MG63 (cell line): ENCODE data around the gene NTRK3. TPM values are rescaled to one million over a fixed set of nuclear protein-coding genes. Genes with fewer than 3 reads are reported as not detected.
A peak's percentile ranks its signal among the peaks of the same experiment; 100 is the strongest.

Experiments
- DNase-seq: peaks from one replicate; pipeline ENCODE4 v3.0.0-alpha.2; 2020
- H3K27me3 ChIP-seq: fragments of 250-450 bp; sonication (Bioruptor Pico); 2 replicates; pipeline ENCODE4 v1.5.1; 2020; ENCODE audit warnings: mild to moderate bottlenecking, moderate library complexity
- H3K36me3 ChIP-seq: fragments of 250-450 bp; sonication (Bioruptor Pico); 2 replicates; pipeline ENCODE4 v1.5.1; 2020; ENCODE audit warnings: mild to moderate bottlenecking, moderate library complexity
- H3K4me3 ChIP-seq: fragments of 250-450 bp; sonication (Bioruptor Pico); 2 replicates; pipeline ENCODE4 v1.5.1; 2020; ENCODE audit warnings: mild to moderate bottlenecking, moderate library complexity
- H3K9me3 ChIP-seq: fragments of 250-450 bp; sonication (Bioruptor Pico); 2 replicates; pipeline ENCODE4 v1.5.1; 2020; ENCODE audit warnings: mild to moderate bottlenecking, moderate library complexity
- total RNA-seq: library from RNA; depleted of rRNA; stranded (reverse); fragments of >200 nt; shearing (Covaris generic); gene quantifications from 2 replicates; pipeline ENCODE4 v1.2.3, GENCODE V29; 2014; ENCODE audit warnings: low replicate concordance

Gene NTRK3
- total RNA-seq, 1 experiment from 2014 or later, result 4.0 TPM

DNA sequence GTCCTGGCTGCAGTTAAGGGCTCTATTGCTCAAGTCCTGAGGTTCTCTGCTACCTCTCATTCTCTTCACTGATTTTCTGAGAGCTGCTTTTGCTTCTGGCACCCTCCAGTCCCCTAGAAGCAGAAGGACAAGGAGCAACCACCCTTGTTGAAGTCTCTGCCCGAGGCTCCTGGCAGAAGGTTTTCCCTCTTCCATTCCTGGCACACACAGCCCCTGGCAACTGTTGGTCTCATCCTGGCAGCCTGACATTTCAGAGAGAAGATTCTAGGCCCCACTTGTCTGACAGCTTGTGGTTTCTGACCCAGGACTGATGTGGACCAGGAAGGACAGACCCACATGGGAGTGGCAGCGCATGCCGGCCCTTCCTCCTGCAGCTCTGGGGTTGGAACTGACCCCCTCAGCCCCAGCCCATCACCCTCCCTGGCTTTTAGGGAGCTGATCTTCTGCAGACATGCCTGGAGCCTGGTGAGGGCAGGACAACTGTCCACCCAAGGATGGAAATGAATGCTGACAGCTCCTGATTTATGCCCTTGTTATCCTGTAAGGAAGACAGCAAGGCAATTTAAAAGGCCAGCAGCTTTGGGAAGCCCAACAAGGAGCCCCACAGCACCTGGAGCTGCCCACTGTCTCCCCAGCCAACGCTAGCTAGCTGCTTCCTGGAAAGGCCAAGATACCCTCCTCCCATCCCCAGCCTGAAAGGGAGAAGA, 13.0 kb upstream of the NTRK3 start:
- no peaks in the 10 kb centered on the region; the same call in 1 of the 2 replicates for H3K27me3 ChIP-seq
- H3K9me3 ChIP-seq, result no peaks in the 10 kb centered on the region
- H3K4me3 ChIP-seq, result no peak overlapping the region
- no peaks in the 10 kb centered on the region for H3K36me3 ChIP-seq
- DNase-seq, result no peak

DNA sequence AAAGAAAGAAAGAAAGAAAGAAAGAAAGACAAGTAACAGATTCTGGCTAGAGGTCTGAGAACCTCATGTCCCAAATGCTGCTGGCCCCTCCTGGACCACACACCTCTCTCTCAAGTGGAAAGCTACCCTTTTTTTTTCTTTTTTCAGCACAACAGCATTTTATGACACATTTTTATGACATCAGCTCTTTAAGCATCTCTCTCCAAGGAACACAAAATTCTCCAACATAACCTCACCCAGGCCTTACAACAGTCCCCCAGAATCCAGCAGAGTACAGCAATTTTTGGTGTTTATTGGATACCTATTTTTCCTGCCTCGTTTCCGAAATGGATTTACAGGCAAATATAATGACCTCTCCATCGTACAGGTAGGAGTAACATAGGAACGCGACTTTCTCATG, 11.2 kb upstream of the NTRK3 start:
- H3K4me3 ChIP-seq, result no peak overlapping the region
- H3K36me3 ChIP-seq, result no peaks in the 10 kb centered on the region
- DNase-seq, result no peak
- no peaks in the 10 kb centered on the region; the same call in 1 of the 2 replicates for H3K27me3 ChIP-seq
- H3K9me3 ChIP-seq, result no peaks in the 10 kb centered on the region

DNA sequence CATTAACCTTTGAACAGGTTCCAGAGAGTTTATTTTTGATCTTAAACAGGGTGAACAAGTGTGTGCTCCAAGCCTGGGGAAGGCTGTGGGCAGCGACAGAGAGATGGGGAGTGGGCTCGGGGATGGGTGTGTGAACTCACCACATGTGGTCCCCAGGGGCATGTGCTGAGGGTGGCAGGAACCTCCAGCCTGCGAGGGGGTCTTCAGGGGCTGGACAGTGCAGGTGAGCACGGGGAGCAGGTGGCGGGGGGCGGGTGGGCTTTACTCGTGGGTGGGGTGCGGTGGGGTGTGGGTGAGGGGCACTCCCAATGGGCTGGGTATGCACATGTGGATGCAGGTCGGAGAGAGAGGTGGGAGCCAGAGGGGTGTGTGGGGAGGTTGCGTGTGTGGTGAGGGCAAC, 9.6 kb upstream of the NTRK3 start:
- H3K27me3 ChIP-seq, result no peaks in the 10 kb centered on the region; the same call in 1 of the 2 replicates
- no peak overlapping the region for H3K4me3 ChIP-seq
- no peaks in the 10 kb centered on the region for H3K36me3 ChIP-seq
- no peaks in the 10 kb centered on the region for H3K9me3 ChIP-seq
- DNase-seq, result no peak

DNA sequence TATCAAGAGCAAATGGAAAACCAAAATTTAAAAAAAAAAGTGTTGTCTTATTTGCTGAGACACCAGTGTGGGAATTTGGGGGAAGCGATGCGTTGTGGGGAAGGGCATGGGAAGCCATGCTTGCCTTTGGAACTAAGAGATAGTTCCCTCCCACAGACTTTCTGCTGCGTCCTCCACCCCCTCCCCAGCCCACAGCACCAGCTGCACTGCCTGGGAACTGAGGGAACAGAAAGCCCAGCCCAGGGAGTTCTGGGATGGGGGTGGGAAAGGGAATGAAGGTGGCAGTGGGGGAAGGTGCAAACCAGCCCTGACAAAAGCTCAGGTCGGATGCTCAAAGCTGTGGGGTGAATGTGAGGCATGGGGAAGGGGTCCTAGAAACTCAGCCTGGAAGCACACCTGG, 8.1 kb upstream of the NTRK3 start:
- Histone ChIP-seq H3K9me3 (no peaks in the 10 kb centered on the region), H3K36me3 (no peaks in the 10 kb centered on the region), H3K27me3 (no peaks in the 10 kb centered on the region; the same call in 1 of the 2 replicates), H3K4me3 (no peak overlapping the region)
- DNase-seq, result no peak

DNA sequence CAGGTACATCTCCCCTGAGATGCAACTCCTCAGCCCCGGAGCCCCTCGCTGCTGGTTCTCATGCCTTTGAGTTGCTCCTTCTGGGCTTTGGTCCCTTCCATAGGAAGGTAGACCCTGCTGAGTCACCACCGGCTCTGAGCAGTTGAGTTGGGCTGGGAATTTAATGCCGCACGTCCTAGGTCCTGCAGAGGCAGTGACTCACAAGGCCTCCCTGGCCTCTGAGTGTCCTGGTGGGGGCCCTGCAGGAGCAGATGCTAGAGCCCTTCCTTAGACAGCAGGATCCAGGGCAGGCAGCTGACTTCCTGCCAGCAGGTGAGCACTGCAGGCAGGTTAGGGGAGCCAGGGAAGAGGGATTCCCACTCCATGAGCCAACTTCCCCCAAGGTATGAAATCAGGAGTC, 5.5 kb upstream of the NTRK3 start:
- Histone ChIP-seq H3K27me3 (peaks cover 9% of the 10 kb centered on the region), H3K36me3 (no peaks in the 10 kb centered on the region), H3K4me3 (no peak overlapping the region), H3K9me3 (no peaks in the 10 kb centered on the region)
- peak; percentile 19 for DNase-seq

DNA sequence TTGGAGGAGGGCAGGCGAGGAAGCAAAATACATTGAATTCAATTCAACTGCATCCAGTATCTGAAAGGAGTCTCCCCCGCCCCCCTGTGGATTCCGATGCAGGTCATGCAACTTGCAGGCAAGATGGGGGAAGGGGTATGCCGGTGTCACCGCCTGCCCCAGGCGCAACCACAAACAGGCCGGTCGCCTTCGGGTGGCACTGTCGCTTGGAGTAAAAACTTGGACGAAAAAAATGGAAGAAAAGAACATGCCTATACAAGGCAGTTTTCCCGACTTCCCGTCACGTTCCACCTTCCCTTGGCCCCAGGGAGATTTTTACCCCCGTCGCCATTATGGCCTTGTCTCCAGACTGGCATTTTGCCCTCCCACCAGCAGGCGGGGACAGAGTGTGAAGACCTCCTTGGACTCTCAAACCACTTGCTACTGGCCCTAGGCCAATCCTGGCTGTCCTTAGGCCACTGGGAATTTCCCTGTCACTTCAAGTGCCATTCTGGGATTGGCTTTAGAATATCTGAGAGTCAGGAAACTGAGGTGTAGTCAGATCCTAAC, 1.6 kb upstream of the NTRK3 start:
- no peak overlapping the region for H3K4me3 ChIP-seq
- H3K9me3 ChIP-seq, result no peaks in the 10 kb centered on the region
- H3K36me3 ChIP-seq, result no peaks in the 10 kb centered on the region
- DNase-seq, result peak; percentile 21
- peaks cover 27% of the 10 kb centered on the region for H3K27me3 ChIP-seq

DNA sequence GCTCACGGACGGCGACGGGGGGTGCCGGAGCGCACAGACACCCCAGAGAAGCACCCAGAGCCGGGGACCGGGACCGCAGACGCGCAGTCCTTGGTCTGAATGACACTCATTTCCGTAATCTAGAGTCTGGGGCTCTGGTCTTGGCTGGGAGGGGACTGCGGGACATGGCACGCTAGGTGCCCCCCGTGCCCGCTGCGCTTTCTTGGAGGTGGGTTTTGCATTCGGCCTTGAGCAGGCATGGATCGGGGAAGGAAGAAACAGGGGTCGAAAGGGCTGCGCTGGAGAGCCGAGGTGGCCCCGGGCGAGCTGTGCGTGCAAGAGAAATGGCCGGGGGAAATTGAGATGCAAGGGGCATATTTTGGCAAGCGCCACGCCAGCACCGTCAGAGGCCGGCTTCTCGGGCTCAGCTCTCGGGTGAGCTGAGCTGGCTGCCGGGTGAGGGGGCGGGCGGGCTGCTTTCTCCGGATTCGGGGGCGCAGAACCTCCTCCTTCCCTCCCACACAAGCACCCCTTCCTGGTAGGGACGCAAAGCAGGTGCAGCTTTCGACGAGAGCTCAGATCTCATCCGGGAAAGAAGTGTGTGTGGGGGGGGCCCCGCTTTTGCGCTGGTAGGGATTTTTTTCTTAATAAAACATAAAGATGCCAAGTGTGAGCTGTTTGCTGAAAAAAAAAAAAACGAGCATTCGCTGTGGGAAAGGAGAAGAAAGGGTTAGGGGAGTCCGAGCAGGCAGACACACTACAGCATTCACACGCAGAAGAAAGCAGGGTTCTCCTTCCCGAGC, 963 bp upstream of the NTRK3 start:
- H3K9me3 ChIP-seq, result no peaks in the 10 kb centered on the region
- peak overlapping the region; percentile 30; the same call in 1 of the 2 replicates for H3K4me3 ChIP-seq
- H3K36me3 ChIP-seq, result no peaks in the 10 kb centered on the region
- peaks cover 27% of the 10 kb centered on the region for H3K27me3 ChIP-seq
- peak; percentile 8 for DNase-seq

DNA sequence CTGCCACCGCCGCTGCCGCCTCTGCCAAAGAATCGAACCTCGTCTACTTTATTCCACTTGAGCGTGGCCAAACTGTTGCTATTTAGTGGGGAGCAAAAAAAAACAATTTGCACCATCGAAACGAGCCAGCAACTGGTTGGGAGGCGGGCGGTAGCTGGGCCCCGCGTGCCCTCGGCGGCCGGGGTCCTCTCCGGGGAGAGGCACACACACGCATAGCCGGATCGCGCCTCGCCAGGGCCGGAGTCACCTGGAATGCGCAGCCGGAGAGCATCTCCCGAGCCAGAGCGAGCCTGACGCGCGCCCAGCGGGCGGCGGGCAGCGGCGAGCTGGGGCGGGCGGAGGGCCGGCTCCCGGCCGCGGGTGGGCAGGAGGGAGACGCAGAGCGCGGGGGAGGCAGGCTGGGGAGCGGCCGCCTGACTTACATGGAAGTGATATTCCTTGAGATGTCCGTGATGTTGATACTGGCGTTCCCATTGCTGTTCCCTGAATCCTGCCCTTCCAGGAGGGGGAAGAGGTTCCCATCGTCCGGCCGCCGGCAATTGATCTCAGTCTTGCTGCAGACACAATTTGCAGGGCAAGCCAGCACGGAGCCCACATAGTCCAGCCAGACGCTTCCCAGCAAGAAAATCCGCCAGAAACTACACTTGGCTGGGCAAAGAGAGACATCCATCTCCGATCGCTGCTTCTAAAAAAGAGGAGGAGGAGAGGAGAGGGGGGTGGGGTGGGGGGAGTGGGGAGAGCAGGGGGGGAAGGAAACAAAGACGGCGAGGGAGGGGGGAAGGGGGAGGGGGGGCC, 858 bp downstream of the NTRK3 start:
- Histone ChIP-seq H3K27me3 (peaks cover 27% of the 10 kb centered on the region), H3K4me3 (0 out of 2 replicates have a peak overlapping the region, but pooled peaks have one; percentile 18), H3K9me3 (no peaks in the 10 kb centered on the region), H3K36me3 (no peaks in the 10 kb centered on the region)
- peak; percentile 36 for DNase-seq

DNA sequence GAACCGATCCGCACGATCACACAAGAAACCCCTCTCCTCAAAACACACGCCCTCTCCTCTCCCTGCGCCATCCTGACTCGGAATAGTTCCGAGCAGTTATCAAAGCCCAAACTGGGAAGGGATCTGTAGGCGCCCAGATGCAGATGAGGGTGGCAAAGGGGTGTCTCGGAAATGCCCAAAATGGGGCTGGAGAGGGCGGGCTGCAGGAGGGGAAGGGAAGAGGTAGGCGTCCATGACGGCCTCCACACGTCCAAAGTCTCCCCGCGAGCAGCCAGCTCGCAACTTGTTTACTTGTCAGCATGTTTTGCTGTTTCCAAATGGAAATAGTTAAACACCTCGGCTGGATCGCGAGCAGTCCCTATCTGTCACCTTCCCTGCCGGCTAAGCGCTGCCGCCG, 1.5 kb downstream of the NTRK3 start:
- no peak for DNase-seq
- no peaks in the 10 kb centered on the region for H3K9me3 ChIP-seq
- peaks cover 27% of the 10 kb centered on the region for H3K27me3 ChIP-seq
- no peak overlapping the region for H3K4me3 ChIP-seq
- no peaks in the 10 kb centered on the region for H3K36me3 ChIP-seq

DNA sequence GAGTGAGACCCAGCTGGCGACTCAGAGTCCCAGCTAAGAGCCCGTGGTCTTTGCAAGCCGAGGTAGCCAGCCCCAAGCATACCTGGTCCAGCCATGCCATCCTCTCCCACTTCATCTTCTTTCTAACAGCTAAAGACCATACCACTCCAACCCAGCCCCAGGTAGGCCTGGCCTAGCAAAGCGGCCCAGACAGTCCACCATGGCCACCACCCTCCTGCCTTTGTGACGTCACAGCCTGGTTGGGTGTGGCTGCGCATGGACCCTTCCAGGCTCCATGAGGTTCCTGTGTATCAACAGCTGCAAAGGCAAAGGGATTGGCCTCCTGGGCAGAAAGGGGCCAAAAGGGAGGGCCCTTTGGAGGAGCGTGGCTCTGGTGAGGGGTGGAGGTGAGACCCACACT, 4.1 kb downstream of the NTRK3 start:
- no peak for DNase-seq
- Histone ChIP-seq H3K36me3 (no peaks in the 10 kb centered on the region), H3K4me3 (no peak overlapping the region), H3K27me3 (peaks cover 22% of the 10 kb centered on the region), H3K9me3 (no peaks in the 10 kb centered on the region)

DNA sequence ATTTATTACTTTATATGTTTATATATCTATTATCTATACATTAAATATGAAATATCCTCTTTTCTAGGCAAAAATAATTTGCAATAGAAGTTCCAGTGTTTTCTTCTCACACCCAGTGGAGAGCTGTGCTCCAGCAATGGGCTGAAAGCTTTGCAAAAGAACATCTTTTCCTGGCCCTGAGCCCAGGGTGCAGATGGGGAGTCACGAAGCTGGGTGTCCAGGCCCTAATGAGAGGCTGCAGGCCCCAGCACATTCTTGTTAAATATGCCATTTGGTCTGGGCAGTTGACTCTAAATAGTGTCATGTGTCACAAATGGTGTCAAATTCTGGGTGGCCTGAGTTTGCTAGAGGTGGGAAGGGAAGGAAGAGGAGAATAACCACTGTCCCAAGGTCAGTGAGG, 5.7 kb downstream of the NTRK3 start:
- no peaks in the 10 kb centered on the region for H3K36me3 ChIP-seq
- DNase-seq, result no peak
- no peaks in the 10 kb centered on the region for H3K9me3 ChIP-seq
- H3K4me3 ChIP-seq, result no peak overlapping the region
- peaks cover 18% of the 10 kb centered on the region for H3K27me3 ChIP-seq

DNA sequence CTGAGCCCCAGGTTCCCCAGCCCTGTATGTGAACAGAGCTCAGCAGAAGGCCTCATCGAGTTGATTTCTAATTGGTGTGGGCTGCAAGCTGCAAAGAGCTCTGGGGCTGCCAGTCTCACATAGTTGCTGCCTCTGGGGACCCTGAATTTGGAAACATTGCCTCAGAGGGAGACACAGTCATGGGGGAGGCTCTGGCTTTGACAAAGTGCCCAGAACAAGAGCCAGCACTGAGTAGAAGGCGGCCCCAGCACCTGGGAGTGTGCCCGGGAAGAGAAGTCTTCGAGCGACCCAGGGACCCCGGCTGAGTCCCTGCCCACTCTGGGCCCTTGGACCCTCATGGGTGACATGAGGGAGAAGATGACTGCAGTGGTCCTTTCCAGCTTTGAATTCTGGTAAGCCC, 7.3 kb downstream of the NTRK3 start:
- no peak for DNase-seq
- Histone ChIP-seq H3K27me3 (peaks cover 3% of the 10 kb centered on the region; the same call in 1 of the 2 replicates), H3K36me3 (no peaks in the 10 kb centered on the region), H3K9me3 (no peaks in the 10 kb centered on the region; the same call in 1 of the 2 replicates), H3K4me3 (no peak overlapping the region)

DNA sequence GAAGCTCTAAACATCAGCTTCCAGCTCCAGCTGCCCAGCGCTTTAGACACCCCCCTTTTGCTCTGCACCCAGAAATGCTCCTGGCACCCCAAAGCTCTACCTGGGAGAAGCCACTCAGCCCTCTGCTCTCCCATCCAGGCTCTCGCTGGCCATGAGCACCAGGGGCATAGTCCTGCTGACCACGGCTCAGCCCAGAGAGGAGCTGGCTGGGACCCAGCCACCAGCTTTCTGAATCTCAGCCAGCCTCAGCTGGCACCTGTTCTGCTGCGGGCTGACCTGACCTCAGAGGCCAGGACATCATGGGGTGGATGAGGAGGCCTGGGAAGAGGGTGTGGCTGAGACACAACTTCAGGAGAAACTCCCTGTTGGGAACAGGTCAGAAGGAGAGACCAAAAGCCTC, 8.6 kb downstream of the NTRK3 start:
- DNase-seq, result no peak
- no peak overlapping the region for H3K4me3 ChIP-seq
- H3K27me3 ChIP-seq, result 0 out of 2 replicates have a peak, but pooled peaks cover 2% of the 10 kb centered on the region
- no peaks in the 10 kb centered on the region for H3K36me3 ChIP-seq
- no peaks in the 10 kb centered on the region; the same call in 1 of the 2 replicates for H3K9me3 ChIP-seq

DNA sequence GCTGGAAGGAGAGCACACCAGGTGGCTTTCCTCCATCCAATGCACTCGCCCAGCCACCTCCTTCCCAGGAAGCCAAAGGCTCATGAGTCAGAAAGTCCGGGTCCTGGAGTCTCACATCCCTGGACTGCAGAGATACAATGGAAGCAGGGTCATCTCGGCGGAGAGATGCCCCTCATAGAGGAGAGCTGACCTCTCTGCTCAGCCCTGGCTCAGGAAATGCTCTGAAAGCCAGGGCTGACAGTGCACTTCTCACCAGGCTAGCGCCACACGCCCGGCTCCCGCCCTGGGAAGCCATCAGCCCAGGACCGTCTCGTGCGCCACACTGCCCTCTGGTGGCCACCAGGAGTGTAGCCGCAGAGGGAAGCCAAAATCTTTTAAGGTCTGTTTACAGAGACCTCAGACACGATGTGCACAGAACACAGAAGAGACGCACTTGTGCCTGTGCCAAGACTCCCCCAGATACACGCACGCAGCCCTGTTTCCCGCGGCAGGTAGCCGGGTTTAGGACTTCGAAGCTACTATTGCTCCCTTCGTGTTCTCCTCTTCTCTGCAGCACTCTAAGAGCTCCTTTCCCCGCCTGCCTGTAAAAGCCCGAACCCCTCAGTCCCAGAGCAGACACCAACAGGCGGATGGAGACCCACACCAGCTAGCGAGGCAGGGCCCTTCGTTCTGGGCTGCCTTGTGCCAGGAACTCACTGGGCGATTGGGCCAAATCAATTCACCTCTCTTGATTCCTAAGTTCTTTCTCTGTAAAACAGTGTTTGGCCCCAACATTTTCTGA, 9.7 kb downstream of the NTRK3 start:
- H3K36me3 ChIP-seq, result no peaks in the 10 kb centered on the region
- H3K27me3 ChIP-seq, result 0 out of 2 replicates have a peak, but pooled peaks cover 2% of the 10 kb centered on the region
- peak; percentile 64 for DNase-seq
- H3K9me3 ChIP-seq, result no peaks in the 10 kb centered on the region; the same call in 1 of the 2 replicates
- H3K4me3 ChIP-seq, result no peak overlapping the region

DNA sequence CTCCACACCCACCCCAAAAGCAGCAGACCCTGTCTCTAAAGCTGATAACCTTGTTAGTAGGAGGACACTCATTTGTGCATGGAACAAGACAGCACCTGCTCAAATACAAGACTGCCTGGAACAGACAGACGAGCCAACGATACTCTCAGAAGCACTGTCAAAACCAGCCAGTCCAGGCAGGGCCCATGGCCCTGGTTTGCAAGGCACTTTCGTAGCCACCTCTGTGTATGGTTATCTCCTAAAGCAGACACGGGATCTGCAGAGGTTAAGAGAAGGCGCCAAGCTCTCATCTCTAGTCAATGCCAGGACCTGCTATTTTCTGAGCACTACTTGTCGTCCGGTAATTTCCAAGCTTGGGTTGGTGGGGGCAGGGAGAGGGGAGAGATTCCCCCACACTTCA, 10.5 kb downstream of the NTRK3 start:
- Histone ChIP-seq H3K4me3 (no peak overlapping the region), H3K9me3 (no peaks in the 10 kb centered on the region; the same call in 1 of the 2 replicates)

More for the DNA sequence above, 10.5 kb downstream of the NTRK3 start:
- H3K36me3 ChIP-seq, result no peaks in the 10 kb centered on the region
- DNase-seq, result no peak
- 0 out of 2 replicates have a peak, but pooled peaks cover 2% of the 10 kb centered on the region for H3K27me3 ChIP-seq
